GM10266 (cell line): ENCODE data around the gene MYL6B.

Experiments
- DNase-seq: peaks from one replicate; pipeline ENCODE4 v3.0.0; 2012; ENCODE audit errors: extremely low spot score
- TF ChIP-seq, protein P1 (sequence below): IDR thresholded peaks from 2 replicates; pipeline ENCODE4 v1.5.1; 2012; ENCODE audit warnings: mild to moderate bottlenecking, low read depth; ENCODE audit not compliant: control insufficient read depth, insufficient read depth; ENCODE audit errors: missing control alignments

Gene MYL6B

DNA sequence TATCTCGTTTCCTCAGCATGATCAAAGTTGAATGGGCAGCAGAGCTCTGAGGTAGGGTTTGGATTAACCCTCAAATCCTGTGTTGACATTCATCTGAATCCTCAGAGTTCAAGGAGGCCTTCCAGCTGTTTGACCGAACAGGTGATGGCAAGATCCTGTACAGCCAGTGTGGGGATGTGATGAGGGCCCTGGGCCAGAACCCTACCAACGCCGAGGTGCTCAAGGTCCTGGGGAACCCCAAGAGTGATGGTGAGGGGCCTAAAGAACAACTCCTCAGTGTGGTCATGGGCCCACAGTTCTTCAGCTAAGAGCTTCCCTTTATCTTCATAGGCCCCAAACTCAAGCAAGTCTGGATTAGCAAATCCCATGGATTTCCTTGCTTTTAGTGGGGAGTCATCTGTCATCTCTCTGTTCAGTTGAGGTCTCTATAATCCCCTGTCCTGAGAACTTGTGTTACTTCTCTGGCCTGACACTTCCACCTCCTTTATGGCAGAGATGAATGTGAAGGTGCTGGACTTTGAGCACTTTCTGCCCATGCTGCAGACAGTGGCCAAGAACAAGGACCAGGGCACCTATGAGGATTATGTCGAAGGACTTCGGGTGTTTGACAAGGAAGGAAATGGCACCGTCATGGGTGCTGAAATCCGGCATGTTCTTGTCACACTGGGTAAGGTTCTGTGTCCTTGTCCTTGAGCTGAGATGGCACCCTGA lies 7.2 kb downstream of the MYL6B start:
- DNase-seq, result no peak
- TF ChIP-seq, protein P1, sequence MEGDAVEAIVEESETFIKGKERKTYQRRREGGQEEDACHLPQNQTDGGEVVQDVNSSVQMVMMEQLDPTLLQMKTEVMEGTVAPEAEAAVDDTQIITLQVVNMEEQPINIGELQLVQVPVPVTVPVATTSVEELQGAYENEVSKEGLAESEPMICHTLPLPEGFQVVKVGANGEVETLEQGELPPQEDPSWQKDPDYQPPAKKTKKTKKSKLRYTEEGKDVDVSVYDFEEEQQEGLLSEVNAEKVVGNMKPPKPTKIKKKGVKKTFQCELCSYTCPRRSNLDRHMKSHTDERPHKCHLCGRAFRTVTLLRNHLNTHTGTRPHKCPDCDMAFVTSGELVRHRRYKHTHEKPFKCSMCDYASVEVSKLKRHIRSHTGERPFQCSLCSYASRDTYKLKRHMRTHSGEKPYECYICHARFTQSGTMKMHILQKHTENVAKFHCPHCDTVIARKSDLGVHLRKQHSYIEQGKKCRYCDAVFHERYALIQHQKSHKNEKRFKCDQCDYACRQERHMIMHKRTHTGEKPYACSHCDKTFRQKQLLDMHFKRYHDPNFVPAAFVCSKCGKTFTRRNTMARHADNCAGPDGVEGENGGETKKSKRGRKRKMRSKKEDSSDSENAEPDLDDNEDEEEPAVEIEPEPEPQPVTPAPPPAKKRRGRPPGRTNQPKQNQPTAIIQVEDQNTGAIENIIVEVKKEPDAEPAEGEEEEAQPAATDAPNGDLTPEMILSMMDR, result no peak

DNA sequence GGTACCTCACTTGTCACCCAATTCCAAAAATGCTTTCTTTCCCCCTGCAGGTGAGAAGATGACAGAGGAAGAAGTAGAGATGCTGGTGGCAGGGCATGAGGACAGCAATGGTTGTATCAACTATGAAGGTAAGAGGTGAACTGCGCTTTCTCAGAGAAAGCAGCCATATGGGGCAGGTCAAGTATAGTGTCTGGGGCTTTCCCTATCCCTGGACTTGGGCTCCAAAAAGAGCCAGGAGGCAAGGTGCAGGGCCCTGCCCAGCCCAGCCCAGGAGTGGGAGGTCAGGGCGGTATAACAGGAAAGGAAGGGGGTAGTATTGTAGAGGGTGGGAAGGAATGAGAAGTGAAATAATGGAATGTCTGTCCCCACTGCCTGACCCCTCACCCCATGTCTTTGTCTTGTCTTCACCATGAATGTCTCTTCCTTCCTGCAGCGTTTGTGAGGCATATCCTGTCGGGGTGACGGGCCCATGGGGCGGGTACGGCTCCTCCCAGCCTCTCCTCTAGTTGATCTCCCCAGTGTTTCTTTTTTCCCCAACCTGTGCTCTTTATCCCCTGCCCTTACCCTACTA lies 7.9 kb downstream of the MYL6B start:
- no peak for DNase-seq

DNA sequence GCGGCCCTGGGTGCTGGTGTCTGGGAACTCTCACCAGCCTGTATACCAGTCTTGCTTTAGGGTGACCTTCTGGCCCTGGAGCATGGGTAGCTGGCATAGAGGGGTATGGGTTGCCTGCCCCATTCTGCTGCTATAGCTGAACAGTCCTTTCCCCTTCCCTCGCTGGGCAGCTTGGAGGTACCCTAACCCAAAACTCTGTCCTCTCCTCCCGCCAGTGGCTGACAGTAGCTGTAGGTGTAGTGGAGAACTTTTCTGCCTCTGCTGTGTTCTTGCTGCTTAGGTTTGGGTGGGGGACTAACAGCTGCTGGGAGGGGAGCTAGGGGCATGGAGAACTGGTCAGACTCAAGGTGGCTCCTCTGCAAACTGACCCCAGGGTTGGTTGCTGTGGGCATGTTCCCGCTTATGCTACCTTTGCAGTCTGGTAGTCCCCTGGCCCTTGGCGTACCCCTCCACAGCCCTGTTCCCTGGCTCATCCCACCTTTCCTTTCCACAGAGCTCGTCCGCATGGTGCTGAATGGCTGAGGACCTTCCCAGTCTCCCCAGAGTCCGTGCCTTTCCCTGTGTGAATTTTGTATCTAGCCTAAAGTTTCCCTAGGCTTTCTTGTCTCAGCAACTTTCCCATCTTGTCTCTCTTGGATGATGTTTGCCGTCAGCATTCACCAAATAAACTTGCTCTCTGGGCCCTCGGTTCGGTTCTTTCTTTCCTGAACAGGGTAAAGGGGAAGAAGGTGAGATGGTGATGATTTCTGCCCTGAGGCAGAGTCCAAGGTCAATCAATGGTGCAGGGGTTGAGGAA lies 8.7 kb downstream of the MYL6B start:
- DNase-seq, result no peak
- TF ChIP-seq, protein P1, result no peak

More for the DNA sequence above, 7.9 kb downstream of the MYL6B start:
- TF ChIP-seq, protein P1, result no peak

DNA sequence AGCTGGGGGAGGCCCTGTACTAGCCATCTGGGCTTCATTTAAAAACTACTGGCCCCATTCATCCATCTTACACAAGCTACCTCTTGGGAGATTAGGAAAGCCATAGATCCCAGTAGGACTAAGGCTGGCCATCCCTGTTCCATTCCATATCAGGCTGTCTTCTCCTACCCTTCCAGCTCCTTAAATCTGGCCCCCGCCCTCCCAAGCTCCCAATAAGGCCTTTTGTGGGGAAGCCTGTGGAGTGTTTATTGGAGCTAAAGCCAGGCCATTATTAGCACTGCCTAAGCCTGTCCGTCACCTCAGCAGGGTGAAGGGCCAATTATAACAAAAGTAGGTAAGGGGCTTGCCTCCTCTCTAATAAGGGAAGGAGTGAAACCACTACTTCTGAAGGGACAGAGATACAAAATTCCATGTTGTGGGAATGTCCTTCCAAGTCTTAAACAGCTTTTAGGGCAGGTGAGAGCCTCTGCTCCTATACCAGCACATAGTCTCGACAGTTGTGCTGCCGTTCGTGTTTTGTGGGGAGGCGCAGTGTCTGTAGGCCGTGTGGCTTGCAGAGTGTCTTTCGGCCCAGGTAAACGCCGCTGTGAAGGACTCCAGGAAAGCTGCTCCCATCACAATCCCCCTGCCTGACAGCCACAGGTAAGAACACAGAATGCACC lies 9.4 kb downstream of the MYL6B start:
- TF ChIP-seq, protein P1, result no peak
- DNase-seq, result no peak

DNA sequence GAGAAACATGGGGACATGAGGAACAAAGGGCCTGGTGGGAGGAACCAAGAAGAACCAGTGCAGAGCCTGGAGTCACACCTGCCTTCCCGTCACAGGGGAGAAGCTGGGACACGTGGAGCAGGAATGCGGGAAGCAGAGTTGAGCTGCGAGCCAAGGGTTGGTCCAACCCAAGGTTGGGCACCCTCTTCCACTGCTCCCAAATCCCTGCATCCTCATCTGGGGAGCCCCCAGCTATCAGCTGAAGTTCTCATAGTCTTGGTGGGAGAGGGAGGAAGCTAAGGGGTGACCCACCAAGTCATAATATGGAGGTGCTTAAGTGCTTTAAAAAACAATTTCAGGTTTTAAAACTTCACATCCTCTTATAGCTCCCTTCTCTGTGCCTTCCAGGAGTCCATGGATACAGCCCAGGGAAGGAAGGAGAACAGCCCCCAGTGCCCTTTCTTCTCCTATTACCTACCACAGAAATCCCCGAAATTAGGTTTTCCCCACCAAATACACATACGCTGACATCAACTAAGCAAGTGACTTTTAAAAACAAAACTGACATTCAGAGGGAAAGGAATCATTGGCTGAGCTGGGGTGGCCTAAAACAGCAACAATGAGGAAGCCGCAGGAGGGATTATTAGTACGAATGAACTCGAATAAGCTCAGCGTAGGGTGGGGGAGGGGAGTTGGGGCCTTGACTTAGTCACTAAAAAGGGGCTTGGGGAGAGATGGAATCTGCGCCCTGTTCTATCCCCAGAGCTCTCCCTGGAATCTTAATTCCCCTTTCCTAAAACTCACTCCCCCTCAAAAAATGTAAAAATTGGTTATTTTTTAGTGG lies 10.3 kb downstream of the MYL6B start:
- DNase-seq, result no peak
- TF ChIP-seq, protein P1, result no peak

DNA sequence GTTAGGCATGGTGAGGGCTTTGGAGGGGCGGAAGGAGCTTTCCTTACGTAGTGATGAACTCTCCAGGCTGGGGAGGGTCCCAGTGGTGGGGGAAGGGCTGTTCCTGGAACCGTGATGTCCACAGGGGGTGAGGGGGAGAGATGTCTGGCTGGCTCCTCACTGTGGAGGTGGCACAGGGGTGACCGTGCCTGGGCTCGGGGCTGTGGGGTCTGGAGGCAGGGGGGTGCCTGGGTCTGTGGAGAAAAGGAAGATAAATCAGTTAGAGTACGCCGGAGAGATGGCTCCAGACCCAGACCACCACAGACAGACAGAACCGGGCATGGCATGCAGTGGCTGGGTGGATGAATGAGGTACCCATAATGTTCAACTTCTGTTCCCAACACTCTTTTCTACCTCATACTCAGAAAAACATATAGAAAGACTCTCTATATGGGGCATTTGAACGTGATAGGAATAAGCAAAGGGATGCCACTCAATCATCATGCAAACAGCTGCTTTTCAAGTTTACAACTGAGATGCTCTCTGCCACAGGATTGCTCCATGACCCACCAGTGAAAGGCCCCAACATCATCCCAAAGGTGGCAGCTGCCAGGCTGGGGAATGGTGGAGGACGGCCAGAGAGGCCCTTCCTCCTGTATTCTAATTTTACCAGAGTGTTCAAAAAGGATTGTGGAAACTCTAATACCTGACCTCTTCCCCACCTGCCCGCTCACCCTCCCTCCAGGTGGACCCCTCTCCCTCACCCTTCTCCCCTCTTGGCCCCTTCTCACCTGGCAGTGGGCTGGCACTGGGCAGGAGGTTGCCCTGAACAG lies 11.4 kb downstream of the MYL6B start:
- TF ChIP-seq, protein P1, result no peak
- DNase-seq, result no peak
